CD4-positive, alpha-beta T cell treated with Interleukin-4 for 1 hour (primary cell): Measurements from ENCODE around the gene SPATA32.
A peak's percentile ranks its signal among the peaks of the same experiment; 100 is the strongest.

ENCODE experiments used
- DNase-seq, 2 donors: peaks; one replicate each; pipeline ENCODE4 v3.0.0-alpha.2; 2020 to 2022

The SPATA32 gene

DNA sequence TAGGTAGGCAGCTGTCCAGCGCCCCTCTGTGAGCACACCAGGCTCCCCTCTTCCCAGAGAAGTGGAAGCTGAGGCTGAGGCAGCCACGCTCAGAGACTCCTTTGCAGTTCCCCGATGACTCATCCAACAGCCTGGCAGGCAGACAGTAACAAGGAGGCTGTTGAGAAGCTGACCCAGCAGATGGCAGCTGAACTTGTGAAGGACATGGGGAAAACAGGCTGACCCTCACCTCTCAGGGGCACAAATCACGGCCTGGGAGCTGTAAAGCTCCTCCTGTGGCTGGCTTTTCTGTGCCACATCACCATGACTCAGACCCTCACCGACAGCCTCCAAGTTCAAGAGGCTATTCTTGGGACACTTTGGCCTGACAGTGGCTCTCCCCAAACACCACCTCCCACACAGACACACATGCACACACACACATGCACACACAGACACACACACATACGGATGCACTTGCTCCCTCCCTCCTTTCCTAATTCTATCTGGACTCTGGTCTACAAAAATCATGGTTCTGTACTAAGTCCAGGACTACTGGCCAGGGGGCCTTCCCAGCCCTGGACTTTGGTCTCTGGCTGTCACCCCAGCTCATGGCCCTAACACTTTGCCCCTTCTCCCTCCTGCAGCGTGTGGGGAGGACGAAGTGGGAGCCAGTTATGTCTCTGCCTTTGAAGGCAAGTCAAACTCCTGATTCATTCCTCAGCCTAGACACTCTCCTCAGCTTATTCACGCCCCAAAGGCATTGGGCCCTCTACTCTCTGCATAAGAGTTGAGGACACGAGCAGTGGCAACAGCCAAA is 31.7 kb upstream of the SPATA32 start:
- DNase-seq: peak in 1 of 2 donors; percentile 70

DNA sequence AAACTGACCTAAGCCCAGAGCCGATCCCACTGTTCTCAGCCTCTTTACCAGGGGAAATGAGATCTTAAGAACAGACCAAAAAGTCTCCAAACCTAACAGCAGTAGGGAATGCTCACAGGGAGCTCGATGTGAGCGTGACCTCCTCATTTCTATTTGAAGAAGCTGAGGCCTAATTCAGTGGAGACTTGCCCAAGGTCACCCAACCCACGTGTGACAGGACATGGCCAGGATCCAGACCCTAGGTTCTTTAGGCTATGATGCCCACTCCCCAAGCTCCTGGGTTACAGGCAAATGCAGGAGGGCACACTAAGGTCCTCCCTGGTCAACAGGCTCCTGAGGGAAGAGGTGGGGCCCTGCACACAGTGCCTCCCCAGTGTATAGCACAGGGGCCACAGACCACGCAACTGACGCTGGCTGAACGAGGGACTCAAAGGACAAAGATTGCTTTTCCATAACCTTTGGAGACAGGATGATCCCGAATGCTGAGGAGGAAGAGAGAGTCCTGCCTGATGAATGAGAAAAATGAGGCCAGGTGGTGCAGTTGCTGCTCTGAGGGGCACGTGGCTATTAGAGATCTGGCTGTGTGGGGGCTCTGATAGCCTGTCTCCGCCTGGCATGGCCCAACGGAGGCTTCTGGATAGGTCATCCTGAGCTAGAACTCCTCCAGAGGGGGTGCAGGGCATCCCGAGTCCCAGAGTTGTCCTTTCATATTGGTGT is 31.0 kb upstream of the SPATA32 start:
- DNase-seq: no peak

DNA sequence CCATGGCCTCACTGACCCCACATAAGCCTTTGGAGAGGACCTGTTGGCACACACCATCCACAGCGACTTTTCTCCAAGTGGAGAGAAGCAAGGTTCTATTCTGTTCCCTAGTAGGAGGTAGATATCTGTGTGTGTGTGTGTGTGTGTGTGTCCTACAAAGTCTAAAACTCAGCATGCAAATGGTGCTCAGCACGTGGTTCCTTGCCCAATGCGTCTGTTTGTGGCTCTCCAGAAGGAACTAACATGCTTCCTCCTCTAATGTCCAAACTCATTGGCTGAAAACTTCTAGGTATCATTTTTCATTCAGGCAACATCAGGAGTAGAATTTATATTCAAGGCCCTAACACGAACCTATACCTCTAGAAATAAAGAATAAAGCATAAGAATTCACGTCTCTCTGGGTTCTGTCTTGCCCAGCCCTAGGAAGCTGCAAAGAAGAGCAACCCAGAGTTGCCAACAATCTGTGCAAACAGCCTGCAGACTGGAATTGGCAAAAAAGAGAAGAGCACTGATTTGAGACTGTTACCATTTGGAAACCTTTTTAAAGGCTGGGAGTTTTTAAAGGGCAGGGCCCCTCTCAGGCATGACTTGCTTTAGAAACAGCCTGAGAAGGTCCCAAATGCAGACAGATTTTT is 29.4 kb upstream of the SPATA32 start:
- DNase-seq: peak in 1 of 2 donors; percentile 46

DNA sequence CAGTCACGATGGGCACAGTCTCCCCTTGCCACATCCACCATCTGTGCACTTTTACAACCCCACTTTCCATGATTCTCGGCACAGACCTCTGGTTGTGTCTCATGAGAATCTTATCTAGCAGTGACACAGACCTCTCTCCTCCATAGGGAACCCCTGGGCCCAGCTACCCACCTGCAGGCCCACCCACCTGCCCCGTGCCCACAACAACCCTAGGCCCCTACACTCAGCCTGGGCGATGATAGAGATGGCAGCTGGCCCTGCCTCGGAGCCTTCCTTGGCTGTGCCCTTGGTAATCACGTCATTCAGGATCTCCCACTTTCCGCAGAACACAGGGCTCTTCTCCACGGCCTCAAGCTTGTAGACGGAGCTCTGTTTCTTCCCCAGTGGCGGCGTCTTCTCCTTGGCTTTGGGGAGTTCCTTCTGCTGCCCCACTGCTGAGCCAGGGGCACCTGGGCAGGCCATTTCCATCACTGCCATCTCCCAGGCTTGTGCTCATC is 28.4 kb upstream of the SPATA32 start:
- no peak for DNase-seq

DNA sequence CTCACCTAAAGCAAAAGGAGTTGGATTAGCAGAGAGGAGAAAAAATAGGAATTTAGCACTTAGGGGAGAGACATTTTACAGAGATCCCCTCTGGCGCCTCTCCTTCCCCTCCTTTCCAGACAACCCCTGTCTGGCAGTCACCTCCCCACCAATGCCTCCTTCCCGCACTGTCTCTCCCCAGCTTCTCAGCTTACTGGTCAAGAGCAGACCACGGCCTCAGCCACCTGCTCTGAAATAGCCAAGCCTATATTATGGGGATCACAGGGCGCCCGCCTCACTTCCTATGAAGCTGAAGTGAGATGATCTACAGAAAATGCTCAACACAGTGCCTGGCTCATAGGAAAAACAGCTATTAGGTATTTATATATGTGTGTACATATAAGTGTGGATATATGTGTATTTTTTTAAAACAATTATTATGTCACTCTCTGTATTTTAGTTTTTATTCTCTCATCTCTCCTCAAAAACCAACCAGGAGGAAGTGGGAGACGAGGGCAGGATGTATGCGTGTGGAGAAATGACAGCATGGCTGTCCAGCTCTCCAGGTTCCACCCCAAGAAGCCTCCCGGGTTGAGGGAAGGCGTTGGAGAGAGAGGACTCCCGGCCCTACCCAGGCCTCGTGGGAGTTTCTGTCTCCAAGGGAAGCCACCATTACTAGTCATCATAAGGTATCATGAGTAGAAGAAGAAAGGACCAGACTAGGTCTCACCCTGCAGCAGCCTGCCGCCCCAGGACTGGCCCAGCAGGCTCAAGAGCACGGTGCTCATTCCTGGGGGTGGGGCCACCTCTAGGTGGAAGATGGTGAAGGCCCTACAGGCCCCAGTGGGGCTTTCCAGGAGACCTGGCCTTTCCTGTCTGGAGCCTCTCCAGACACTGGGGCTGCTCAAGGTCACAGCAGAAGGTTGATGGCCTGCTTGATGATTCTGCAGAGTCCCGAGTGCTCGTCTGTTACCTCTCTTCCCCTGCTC is 27.7 kb upstream of the SPATA32 start:
- no peak for DNase-seq

DNA sequence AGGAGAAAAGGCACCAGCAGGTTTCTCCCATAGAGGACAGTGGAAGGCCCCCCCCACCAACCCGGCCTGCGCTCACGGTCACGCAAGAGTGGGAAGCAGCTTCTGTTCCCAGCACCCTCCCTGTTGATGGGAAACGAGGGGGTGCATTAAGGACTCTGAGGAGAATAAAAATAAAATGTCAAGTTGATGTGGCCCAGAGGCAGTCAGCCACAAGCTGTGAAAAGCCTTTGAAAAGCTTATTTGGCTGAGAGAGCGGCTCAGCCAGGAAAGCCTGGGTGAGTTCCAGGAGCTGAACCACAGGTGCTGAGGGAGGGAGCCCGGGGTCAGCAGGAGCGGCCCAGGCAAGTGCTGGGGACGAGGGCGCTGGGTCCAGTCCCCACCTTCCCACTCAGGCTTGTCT is 26.9 kb upstream of the SPATA32 start:
- DNase-seq: no peak

DNA sequence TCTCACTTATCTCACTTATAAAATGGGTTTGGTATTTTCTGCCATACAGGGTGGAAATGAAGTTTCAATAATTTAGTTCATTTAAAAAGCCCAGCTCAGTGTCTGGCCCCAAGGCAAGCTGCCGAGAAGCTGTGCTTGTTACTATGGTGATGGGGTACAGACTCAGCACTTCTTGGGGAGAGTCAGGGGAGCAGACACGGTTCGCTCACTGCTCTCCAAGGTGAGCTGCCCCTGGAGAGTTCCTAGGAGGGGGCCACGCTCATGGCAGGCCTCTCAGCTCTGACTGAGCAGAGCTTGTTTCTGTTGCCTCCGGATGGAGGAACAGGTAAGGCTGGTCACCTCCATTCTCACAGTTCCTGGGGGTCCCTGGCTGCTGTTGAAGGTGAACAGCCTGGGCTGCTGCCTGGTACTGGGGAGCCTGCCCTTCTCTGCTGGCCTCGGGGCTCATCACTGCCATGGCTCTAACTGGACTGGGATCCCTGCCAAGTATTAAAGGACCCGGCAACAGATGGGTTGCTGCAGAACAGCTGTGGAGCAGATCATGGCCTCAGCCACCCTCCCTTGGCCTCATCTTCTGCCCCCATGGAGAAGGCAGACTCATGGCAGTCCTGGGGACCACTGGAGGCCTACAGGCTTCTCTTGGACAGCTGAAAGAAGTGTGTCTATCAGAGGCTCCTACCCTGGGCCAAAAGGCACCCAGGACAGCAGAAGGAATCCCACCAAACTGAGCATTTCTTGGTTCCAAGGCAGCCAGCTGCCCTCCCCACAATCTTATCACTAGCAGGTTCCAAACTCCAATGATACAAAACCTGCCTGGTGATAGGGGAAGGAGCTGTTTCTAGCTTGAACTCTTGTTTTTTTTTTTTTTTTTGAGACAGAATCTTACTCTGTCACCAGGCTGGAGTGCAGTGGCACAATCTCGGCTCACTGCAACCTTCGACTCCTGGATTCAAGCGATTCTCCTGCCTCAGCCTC is 25.9 kb upstream of the SPATA32 start:
- DNase-seq: no peak

DNA sequence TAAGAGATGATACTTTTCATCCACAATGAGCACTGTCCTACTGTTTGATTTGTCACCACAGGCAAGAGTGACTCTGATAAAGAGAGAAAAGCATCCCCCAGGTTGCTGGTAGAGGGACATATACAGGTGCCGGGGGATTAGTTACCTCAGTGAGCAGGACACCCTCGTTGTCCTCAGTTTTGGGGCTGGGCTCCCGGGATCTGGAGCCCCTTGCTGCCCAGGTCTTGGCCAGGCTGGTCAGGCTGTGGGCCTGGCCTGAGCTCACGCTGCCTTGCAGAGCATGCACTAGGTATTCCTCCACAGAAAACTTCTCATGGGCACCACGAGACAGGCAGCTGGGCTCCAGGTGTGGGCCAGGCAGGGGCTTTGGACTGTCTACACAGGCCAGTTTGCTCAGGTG is 24.4 kb upstream of the SPATA32 start:
- no peak for DNase-seq

DNA sequence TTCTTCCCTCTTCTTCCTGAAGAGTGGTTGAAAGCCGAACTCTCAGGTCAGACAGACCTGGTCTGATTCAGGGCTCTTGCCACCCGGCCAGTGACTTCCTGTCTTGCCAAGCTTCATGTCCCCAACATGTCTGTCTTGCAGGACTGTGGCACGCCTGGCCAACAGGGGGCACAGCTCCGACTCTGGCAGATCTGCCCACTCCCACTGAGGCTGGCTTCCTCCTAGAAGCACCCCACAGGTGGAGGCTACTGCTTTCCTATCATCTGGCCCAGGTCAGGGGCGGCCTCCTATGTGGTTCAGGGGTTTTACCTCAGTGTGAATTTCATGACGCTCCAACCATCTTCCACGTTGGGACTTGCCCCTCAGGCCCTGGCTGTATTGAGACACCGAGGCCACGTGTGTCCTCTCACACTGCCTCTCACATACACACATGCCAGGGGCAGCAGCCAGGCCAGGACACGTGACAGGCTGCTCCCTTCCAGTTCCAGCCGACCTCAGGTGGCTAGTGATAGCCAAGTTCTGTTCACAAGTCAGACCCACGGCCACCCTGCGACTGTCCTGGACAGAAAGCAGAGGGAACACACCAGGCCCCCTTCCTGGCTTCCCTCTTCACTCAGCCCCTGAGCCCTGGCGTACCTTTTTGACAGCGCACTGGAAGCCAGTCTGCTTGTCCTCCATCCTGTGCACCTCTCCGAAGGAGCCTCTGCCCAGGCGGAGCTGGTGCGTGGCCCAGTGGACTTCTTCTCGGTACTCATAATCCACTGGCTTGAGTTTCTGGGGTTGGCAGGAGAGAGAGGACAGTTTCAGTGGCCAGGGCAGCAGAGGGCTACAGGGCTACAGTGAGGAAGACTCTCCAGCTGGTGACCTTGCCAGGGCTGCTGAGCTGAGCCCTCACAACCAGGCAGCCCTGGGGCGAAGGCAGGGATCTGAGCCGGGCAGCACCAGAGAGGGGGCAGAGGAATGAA is 22.6 kb upstream of the SPATA32 start:
- peak; percentile 42 to 46 for DNase-seq

DNA sequence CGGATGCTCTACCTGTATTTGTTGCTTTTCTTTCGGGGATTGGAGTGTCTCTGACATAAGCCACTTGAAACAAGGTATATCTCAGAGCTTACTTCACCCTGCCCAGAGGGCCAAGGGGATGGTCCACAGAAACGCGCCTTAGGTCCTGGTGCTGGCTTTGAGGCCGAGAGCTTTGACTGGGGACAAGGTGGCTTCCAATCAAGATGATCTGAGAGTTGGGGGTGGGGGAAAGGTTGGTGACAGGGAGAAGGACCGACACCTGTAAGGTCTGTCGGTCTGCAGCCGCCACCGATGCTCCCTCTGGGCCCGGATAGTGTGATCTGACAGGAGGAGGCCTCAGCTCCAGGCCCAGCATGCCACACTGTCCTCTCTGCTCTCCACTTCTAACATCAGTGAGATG is 21.8 kb upstream of the SPATA32 start:
- no peak for DNase-seq

DNA sequence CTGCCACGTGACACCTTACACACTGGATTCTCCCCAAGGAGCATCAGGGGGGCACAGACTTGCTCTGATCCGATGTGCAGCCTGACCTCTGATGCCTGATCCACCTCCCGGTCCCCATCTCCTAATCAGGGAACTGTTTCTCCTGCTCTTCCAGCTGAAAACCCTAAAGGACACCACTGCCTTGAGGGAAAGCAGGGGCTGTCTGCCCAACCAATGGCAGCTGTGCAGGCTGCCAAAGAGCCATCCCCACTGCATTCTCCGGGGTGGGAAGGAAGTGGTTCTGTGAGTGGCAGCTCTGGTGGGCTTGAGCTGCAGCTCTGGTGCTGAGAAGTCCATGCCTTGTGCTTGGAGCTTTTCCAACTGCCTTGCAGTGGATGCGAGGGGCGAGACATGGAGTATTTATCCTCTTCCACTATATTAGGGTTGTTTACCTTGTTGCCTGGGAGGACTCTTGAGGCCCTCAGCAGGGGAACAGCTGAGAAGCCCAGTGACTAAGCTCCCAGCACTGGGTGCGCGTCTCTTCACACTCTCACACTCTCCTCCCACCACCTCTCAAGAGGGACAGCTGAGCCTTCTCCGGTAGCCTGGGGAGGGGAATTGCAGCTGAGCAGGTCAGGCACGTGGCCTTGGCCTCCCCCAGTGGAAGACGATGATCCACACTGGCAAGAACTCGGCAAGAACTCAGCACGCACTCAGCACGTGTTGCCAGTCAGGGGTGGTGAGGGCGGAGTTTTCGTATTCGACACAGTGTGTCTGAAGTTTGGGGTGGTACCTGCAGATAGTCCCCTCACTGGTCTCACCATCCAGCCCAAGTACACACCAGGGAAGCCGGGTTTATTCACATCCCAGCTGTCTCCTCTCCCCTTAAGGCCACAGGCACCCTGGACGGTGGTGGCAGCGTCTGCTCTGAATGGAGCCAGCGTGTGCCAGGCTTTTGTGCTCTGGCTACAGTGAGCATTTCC is 21.1 kb upstream of the SPATA32 start:
- DNase-seq: peak in 1 of 2 donors; percentile 32

DNA sequence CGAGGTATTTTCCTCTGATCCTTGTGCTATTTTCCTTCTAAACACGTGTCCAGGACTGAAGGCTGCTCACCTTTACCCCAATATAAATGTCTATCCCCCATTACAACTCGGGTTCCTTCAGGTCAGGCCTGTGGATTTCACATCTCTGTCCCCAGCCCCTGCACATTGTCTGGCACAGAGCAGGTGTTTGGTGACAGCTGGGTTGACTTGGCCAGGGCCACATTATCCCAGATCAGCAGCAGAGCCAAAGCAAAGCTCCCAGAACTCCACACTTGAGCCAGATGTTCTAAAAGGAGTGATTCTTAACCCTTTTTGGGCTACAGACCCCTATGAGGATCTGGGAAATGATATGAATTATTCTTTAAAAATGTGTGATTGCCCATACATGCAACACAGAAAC is 18.0 kb upstream of the SPATA32 start:
- no peak for DNase-seq

DNA sequence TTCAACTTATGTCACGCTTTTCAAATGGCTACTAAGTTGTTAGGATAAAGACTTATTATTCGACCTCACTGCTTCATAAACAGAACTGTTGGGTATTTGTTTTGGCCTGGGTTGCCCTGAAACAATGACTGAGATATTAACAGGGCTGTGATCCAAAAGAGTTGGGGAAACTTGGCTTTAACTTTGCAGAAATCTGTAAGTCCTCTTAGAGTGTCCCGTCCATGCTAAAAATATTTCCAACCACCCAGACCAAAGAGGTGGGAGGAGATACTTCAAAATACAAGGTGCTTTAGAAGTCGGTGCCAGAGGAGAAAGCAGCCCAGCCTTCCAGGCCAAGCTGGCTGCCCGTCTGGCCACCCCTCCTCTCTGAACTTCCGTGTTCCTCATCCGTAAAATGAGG is 16.1 kb upstream of the SPATA32 start:
- DNase-seq: no peak

DNA sequence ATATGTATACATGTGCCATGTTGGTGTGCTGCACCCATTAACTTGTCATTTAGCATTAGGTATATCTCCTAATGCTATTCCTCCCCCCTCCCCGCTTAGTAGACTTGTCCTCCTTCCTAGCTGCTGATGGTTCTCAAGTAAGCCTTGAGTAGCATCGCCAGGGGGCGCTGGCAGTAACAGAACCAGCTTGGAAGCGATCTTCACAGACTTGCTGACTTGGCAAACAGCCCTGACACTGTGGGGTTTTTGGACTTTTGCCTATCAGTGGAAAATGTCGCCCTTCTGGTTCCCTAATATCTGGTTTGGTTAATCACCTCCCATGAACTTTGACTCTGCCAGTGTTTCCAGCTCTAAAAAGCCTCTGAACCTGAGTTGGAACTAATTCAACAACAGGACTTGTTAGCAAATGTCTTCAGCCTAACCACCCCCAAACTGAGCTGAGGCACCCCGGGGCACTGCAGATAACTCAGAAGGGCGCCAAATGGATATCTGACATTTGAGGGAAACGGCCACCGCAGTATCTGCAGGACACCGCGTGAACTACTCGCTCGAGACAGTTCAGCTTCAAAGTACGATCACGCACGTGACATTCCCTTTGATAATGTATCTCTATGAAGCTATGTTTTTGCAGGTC is 15.4 kb upstream of the SPATA32 start:
- peak; percentile 90 to 91 for DNase-seq

DNA sequence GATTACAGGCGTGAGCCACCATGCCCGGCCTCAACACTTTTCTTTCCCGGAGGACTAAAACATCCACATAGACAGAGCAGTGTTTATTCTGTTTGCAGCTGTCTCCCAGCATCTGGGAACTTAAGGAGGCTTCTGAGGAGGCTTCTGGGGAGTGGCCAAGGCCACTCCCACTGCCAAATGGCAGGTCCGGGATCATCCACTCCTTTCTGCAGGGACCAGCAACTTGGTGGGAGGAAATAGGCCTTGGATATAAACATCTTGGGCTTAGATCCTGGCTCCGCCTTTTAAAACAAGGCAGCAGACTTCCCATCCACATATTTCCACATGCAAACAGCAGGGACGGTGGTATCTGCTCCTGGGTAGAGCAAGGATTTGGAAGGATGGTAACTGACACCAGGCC is 14.1 kb upstream of the SPATA32 start:
- DNase-seq: no peak

DNA sequence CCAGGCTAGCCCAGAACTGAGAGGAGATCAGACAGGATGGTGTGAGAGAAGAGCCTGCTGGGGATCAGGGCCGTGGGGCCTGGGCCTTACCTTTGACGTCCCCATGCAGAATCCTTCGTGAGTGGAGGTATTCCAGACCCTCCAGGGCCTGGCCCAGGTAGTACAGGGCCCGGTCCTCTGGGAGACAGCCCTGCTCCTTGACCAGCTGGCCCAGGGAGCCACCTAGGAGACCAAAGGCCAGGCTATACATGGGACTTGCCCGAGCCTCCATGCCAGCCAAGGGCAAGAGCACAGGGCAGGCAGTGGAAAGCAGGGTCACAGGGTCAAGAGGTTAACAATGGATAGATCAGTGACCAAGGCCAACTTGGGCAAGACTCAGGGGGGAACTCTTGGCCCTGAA is 12.1 kb upstream of the SPATA32 start:
- no peak for DNase-seq

DNA sequence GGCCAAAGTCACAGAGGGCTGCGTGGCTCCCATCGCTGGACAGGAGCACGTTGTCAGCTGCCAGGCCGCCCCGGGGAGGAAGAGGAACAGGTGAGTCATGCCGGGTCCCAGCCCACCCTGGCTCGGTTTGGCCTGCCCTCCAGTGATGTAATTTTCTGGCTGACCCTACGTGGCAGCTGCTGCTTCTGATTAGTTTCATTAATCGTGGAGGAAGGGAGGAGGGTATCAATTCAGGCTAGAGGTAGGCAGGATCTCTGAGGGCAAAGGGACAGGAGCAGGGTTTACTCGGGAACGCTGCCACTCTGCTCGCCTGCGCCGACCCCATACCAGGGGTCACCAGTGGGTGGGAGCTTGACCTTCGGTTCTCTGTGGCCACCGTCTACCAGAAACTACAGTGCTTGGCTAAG is 11.7 kb upstream of the SPATA32 start:
- no peak for DNase-seq

DNA sequence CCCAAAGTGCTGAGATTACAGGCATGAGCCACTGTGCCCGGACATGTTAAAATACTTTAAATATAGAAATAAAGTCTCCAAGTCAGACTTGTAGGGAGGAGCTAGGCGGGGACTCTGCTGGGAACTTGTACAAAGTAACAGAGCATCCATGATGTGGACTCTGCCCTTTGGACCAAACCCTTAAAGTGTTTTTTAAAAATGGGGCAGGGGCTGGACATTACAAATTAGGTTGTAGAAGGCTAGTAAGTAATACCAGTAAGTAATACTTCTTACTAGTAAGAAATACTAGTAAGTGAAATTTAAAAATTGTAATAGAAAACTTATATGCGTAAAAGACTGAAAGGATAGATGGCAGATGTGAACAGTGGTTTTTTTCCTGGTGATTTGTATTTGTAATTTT is 9.7 kb upstream of the SPATA32 start:
- no peak for DNase-seq
